ENCODE data around the gene TAF3. TPM values are rescaled to one million over a fixed set of nuclear protein-coding genes. Genes with fewer than 3 reads are reported as not detected.

TAF3 gene, protein sequence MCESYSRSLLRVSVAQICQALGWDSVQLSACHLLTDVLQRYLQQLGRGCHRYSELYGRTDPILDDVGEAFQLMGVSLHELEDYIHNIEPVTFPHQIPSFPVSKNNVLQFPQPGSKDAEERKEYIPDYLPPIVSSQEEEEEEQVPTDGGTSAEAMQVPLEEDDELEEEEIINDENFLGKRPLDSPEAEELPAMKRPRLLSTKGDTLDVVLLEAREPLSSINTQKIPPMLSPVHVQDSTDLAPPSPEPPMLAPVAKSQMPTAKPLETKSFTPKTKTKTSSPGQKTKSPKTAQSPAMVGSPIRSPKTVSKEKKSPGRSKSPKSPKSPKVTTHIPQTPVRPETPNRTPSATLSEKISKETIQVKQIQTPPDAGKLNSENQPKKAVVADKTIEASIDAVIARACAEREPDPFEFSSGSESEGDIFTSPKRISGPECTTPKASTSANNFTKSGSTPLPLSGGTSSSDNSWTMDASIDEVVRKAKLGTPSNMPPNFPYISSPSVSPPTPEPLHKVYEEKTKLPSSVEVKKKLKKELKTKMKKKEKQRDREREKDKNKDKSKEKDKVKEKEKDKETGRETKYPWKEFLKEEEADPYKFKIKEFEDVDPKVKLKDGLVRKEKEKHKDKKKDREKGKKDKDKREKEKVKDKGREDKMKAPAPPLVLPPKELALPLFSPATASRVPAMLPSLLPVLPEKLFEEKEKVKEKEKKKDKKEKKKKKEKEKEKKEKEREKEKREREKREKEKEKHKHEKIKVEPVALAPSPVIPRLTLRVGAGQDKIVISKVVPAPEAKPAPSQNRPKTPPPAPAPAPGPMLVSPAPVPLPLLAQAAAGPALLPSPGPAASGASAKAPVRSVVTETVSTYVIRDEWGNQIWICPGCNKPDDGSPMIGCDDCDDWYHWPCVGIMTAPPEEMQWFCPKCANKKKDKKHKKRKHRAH
- 1.8 and 2.9 TPM in 2 replicates for total RNA-seq

DNA sequence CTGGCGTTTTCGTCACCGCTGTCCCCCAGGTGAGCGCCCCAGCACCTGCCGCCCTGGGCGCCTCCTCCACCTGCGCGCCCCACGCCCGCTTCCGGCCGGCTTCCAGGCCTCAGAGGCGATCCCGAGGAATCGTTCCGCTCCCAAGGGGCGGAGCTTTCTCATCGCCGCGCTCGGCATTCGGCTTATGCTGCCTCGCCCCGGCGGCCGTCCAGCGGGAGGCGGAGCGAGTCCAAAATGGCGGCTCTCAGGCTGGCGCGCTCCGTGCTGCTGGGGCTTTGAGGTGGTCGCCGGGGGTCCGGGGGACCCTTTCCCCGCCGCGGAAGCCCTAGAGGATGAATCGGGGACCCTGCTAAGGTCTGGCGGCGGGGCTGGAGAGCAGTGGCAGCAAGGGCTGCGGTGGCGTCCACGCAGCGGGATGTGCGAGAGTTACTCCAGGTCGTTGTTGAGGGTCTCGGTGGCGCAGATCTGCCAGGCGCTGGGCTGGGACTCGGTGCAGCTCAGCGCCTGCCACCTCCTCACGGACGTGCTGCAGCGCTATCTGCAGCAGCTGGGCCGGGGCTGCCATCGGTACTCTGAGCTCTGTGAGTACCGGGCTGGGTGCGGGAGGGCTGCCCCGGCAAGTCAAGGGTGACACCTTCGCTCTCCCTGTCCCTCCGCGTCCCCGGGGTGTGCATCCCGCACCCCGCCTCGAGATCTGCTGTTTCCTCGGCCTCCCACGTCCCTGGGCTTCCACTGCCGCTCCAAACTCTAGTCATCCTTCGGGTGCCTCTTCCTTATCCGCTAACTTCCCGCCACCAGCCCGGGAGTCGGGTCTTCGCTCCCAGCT is at the start of gene TAF3:
TSS of gene TAF3 (plus strand) at position 211 of the 826 bp plus-strand sequence. CDS start at position 416, 205 bp downstream.

DNA sequence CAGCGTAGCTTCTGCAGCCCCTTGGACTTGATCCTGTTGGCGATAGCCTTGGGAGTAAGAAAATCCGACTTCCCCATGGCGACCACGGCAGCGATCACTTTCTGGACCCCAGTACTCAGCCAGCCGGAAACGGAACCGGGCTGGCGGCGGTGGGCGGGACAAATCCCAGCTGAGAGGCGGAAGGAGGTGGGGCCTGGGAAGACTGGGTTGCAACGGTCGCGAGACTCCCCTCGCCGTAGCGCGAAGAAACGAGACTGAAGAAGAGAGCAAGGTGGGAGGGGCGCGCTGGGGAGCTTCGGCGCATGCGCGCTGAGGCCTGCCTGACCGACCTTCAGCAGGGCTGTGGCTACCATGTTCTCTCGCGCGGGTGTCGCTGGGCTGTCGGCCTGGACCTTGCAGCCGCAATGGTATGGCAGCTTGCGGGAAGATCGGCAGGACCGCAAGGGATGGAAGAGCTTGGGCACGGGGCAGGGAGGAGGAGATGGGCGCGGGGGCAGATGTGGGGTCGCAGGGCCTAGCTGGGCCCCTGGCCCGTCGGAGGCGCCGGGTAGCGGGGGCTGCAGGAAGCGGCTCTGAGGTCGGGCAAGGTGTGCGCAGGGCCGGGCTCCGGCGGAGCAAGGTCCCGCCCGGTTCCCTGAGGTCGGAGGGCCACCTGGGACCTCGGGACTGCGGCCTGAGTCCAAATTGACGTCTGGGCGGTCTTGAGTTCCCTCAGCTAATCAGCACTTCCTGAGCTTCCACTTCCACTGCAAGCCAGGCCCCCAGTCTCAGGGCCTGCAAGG is 30.3 kb upstream of the TAF3 start, which contains the start of the genes ATP5F1C and KIN:
TSS of gene ATP5F1C (plus strand) at position 321 of the 782 bp plus-strand sequence. CDS start at position 352, 31 bp downstream.
TSS of gene KIN (minus strand) at position 137 of the 782 bp plus-strand sequence. CDS start at position 77, 60 bp downstream.

DNA sequence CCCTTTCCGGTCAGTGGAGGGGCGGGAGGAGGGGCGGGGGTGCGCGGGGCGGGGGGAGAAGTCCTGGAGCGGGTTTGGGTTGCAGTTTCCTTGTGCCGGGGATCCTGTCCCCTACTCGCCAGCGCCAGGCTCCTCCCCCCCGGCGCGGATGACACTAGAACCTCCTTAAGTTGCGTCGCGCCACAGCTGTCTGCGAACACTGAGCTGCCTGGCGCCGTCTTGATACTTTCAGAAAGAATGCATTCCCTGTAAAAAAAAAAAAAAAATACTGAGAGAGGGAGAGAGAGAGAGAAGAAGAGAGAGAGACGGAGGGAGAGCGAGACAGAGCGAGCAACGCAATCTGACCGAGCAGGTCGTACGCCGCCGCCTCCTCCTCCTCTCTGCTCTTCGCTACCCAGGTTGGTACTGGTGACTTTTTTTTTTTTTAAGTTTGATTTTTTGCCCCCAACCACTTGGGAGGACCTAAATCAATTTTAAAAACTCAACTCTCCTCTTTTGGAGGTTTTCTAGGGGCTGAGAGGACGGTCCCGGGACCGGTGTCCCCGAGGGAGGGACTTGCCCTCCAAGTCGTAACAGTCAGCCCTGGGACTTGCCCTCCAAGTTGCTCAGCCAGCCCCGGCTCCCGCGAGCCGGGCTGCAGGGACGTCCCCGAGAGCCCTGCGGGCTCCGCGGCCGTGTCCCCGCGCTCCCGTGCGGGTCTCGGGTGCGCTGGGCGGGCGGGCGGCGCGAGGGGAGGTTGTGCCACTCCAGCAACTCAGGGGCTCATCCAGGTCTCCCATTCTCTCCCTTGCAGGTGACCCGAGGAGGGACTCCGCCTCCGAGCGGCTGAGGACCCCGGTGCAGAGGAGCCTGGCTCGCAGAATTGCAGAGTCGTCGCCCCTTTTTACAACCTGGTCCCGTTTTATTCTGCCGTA is 236.4 kb downstream of the TAF3 start, which contains the start of gene GATA3:
TSS of gene GATA3 (plus strand) at position 195 of the 914 bp plus-strand sequence. CDS start 968 bp downstream, outside the sequence.

Other genes with a start within 250 kb of the TAF3 start
- gene ITIH5, start 151.5 kb upstream of the TAF3 start, total RNA-seq = 0.20 and 0.73 TPM in 2 replicates
- gene ITIH2, start 115.2 kb upstream of the TAF3 start, total RNA-seq = not detected in 2 replicates
- 4.9 and 5.1 TPM in 2 replicates for gene KIN, start 30.5 kb upstream of the TAF3 start, total RNA-seq
- 234 and 251 TPM in 2 replicates for gene ATP5F1C, start 30.3 kb upstream of the TAF3 start, total RNA-seq
- not detected in 2 replicates for gene GATA3, start 236.2 kb downstream of the TAF3 start, total RNA-seq

Data from subcutaneous preadipocyte (primary cell).